B cell (primary cell): ENCODE data around the gene TCF3. TPM values are rescaled to one million over a fixed set of nuclear protein-coding genes. Genes with fewer than 3 reads are reported as not detected.

ENCODE experiments used
- ATAC-seq: fragments of 200-7000 bp; cut with Tn5 transposase; one replicate; pipeline ENCODE4 v1.10.0; 2021; ENCODE audit warnings: low read depth, mild to moderate bottlenecking, moderate number of reproducible peaks, moderate library complexity
- CTCF ChIA-PET: fragments of 350-600 bp; sonication (Branson Sonifier 250); formaldehyde crosslinking; loops from one replicate; lab custom pipeline; 2021; ENCODE audit warnings: antibody characterized with exemption, inconsistent platforms; lab: Charles Lee
- POLR2A ChIA-PET: fragments of 350-600 bp; sonication (Branson Sonifier 250); formaldehyde crosslinking; loops from one replicate; lab custom pipeline; 2021; ENCODE audit warnings: antibody characterized with exemption; lab: Charles Lee
- DNase-seq: peaks from one replicate; pipeline ENCODE4 v3.0.0; 2013
- H2AFZ ChIP-seq: 2 replicates; pipeline ENCODE4 v1.6.1; 2012; ENCODE audit warnings: mild to moderate bottlenecking, low read depth, low read length; ENCODE audit not compliant: insufficient read depth, poor library complexity, severe bottlenecking
- H3K27ac ChIP-seq, 2 donors: 1 replicate in 1 of 2; 2 replicates in 1 of 2; pipeline ENCODE4 v1.5.1; 2012 to 2013; ENCODE audit warnings: low read length in 2 of 2, mild to moderate bottlenecking in 2 of 2, moderate library complexity in 1 of 2
- H3K27me3 ChIP-seq, 4 experiments: fragments of 200-600 bp in 1 of 4; sonication (generic) in 1 of 4; replicated peaks in 1 of 4; 1 replicate in 2 of 4; 2 replicates in 2 of 4; pipeline versions ENCODE4 v1.6.1 to v1.7.0; 2013 to 2016; ENCODE audit warnings: low read length in 3 of 4, mild to moderate bottlenecking in 2 of 4, mixed read lengths in 1 of 4, moderate library complexity in 1 of 4; ENCODE audit not compliant: insufficient read depth in 4 of 4, control insufficient read depth in 3 of 4; ENCODE audit errors: control extremely low read depth in 1 of 4
- H3K36me3 ChIP-seq, 2 experiments: replicated peaks in 1 of 2; 1 replicate in 1 of 2; 2 replicates in 1 of 2; pipeline versions ENCODE4 v1.6.1 to v1.7.1; 2013; ENCODE audit warnings: low read length in 1 of 2; ENCODE audit not compliant: insufficient read depth in 2 of 2, control insufficient read depth in 1 of 2; ENCODE audit errors: control extremely low read depth in 1 of 2, extremely low read depth in 1 of 2
- H3K4me1 ChIP-seq, 2 donors: fragments of 200-600 bp in 1 of 2; sonication (generic) in 1 of 2; 1 replicate in 1 of 2; 2 replicates in 1 of 2; pipeline versions ENCODE4 v1.5.1 to v1.6.1; 2013 to 2017; ENCODE audit warnings: low read length in 2 of 2; ENCODE audit not compliant: control insufficient read depth in 2 of 2, insufficient read depth in 2 of 2
- H3K4me2 ChIP-seq: replicated peaks from 2 replicates; pipeline ENCODE3; 2012; ENCODE audit warnings: mild to moderate bottlenecking, low read depth, low read length; ENCODE audit not compliant: poor library complexity, severe bottlenecking
- H3K4me3 ChIP-seq, 5 experiments: fragments of 200-600 bp in 1 of 5; sonication (generic) in 1 of 5; 1 replicate in 3 of 5; 2 replicates in 2 of 5; pipeline versions ENCODE4 v1.5.1 to v1.7.0; 2011 to 2016; ENCODE audit warnings: low read length in 4 of 5, mild to moderate bottlenecking in 4 of 5, low read depth in 2 of 5, control low read depth in 1 of 5, moderate library complexity in 1 of 5; ENCODE audit not compliant: insufficient read depth in 1 of 5; ENCODE audit errors: control extremely low read depth in 1 of 5, extremely low read depth in 1 of 5
- H3K79me2 ChIP-seq: fragments of 200-600 bp; sonication (generic); one replicate; pipeline ENCODE4 v1.6.0; 2016; ENCODE audit warnings: low read length; ENCODE audit not compliant: control insufficient read depth, insufficient read depth
- H3K9ac ChIP-seq: fragments of 200-600 bp; sonication (generic); 2 replicates; pipeline ENCODE4 v1.6.1; 2017; ENCODE audit warnings: mild to moderate bottlenecking, low read length, moderate library complexity
- H3K9me3 ChIP-seq, 3 donors: one replicate each; pipeline versions ENCODE4 v1.6.1 to v1.7.1; 2013; ENCODE audit warnings: low read length in 2 of 3; ENCODE audit not compliant: control insufficient read depth in 2 of 3, insufficient read depth in 1 of 3; ENCODE audit errors: control extremely low read depth in 1 of 3
- H4K20me1 ChIP-seq: 2 replicates; pipeline ENCODE4 v1.6.0; 2012; ENCODE audit warnings: mild to moderate bottlenecking, low read length; ENCODE audit not compliant: insufficient read depth, control insufficient read depth, poor library complexity, severe bottlenecking
- H3K27ac Mint-ChIP-seq: one replicate; pipeline ENCODE4 v1.8.0; 2021; ENCODE audit warnings: mixed read lengths
- H3K27me3 Mint-ChIP-seq: one replicate; pipeline ENCODE4 v1.8.0; 2021; ENCODE audit warnings: mixed read lengths
- H3K4me1 Mint-ChIP-seq: one replicate; pipeline ENCODE4 v1.8.0; 2021; ENCODE audit warnings: mixed read lengths
- H3K4me3 Mint-ChIP-seq: one replicate; pipeline ENCODE4 v1.8.0; 2021; ENCODE audit warnings: mixed read lengths
- H3K9me3 Mint-ChIP-seq: one replicate; pipeline ENCODE4 v1.8.0; 2022; ENCODE audit warnings: mixed read lengths; ENCODE audit not compliant: insufficient read depth
- CTCF ChIP-seq: fragments of 200-600 bp; IDR thresholded peaks from one replicate; pipeline ENCODE4 v1.8.0; 2022; ENCODE audit warnings: antibody characterized with exemption, mild to moderate bottlenecking
- EZH2 ChIP-seq: IDR thresholded peaks from 2 replicates; pipeline ENCODE4 v1.6.1; 2012; ENCODE audit warnings: borderline replicate concordance, low read depth, mild to moderate bottlenecking, moderate library complexity, low read length; ENCODE audit not compliant: insufficient read depth, poor library complexity, severe bottlenecking
- WGBS: methylation state at CpG from one replicate; pipeline ENCODE4 v1.1.5; 2013; ENCODE audit warnings: missing lambda C conversion rate; ENCODE audit not compliant: insufficient coverage; 5-methylcytosine and 5-hydroxymethylcytosine counted together
- intact Hi-C: fragments of 100-400 bp; cut with micrococcal nuclease; formaldehyde crosslinking; loops from one replicate; pipeline ENCODE4 v1.10.0; 2022
- polyA plus RNA-seq: library from polyadenylated mRNA; depleted of rRNA; stranded (reverse); fragments of >200 nt; gene quantifications from 2 replicates; pipeline ENCODE4 v1.2.3, GENCODE V29; 2012
- total RNA-seq, 2 donors: library from RNA; stranded (reverse); fragments of 120-200 nt in 1 of 2; gene quantifications; 1 replicate in 1 of 2; 2 replicates in 1 of 2; pipeline versions ENCODE4 v1.2.3 to v1.2.4, GENCODE V29; 2013 to 2022

TCF3 gene
- total and polyA plus RNA-seq, 2 donors (not counting 1 experiment from before 2014, with no cell fraction given): 278 to 588 TPM

- no peak for ATAC-seq
- Mint-ChIP-seq H3K4me1 (peaks cover 24% of the 10 kb centered on the region), H3K27me3 (no peaks in the 10 kb centered on the region), H3K9me3 (no peaks in the 10 kb centered on the region), H3K4me3 (peak overlapping the region; percentile 92), H3K27ac (peak overlapping the region; percentile 89)
- ChIA-PET CTCF (interaction anchor here (1.0 to 2.0 kb wide), 5 partner anchors 15 to 81 kb away, joined by 3 to 8 read pairs (median 6); no protein-coding TSS in a partner anchor), POLR2A (no interaction called here)
- no peak for DNase-seq
- H3K9me3 ChIP-seq: no peaks in the 10 kb centered on the region
- no peak for TF ChIP-seq CTCF
- no peak for TF ChIP-seq EZH2
- WGBS: under 1% methylated on average over 27 of the region's 31 CpGs
- peaks cover 39% of the 10 kb centered on the region for H4K20me1 ChIP-seq
- H3K27me3 ChIP-seq: no peaks in the 10 kb centered on the region
- peak overlapping the region; percentile 79 for H2AFZ ChIP-seq
- intact Hi-C loops: loop anchor here (1.0 kb wide), 4 partner anchors 14 to 101 kb away; partner anchors contain the start of genes MEX3D, PCSK4 and UQCR11
- H3K36me3 ChIP-seq: peaks cover 0 to 3% of the 10 kb centered on the region in 2 experiments
- peaks cover 17 to 27% of the 10 kb centered on the region in 2 donors for H3K4me1 ChIP-seq
- peaks cover 53% of the 10 kb centered on the region for H3K79me2 ChIP-seq
- H3K4me3 ChIP-seq: peak overlapping the region; percentile 36 to 89 (median 80)
- H3K27ac ChIP-seq: peak overlapping the region; percentile 84 to 89
- H3K9ac ChIP-seq: peak overlapping the region; percentile 87
- H3K4me2 ChIP-seq: peak overlapping the region; percentile 97
These were observed 60.9 kb downstream of the TCF3 start for GRCh38 chr19:1591421-1592023.
